ENCODE measurements around the gene MPC2.

MPC2 gene

GRCh38 chr1:167940264-167940663 is 3.4 kb upstream of the MPC2 start:
- H3K4me2 ChIP-seq (ENCODE audit: low read length): no peak overlapping the region
- DNase-seq: no peak
- H4K8ac ChIP-seq (ENCODE audit: low read depth, low read length): no peak overlapping the region
- no peak overlapping the region for H3K18ac ChIP-seq (ENCODE audit: low read length)
- H3K4me3 ChIP-seq (ENCODE audit: low read depth, low read length): no peak overlapping the region
- peaks cover 17% of the 10 kb centered on the region for H3K79me2 ChIP-seq (ENCODE audit: control insufficient read depth, insufficient read depth, low read length, poor library complexity)
- no peak overlapping the region for H3K23ac ChIP-seq (ENCODE audit: low read length)
- H2AFZ ChIP-seq (ENCODE audit: insufficient read depth, low read length, poor library complexity): no peak overlapping the region
- H2BK12ac ChIP-seq (ENCODE audit: low read length): no peak overlapping the region
- H2BK120ac ChIP-seq (ENCODE audit: insufficient read depth, low read length, poor library complexity): no peak overlapping the region
- no CpG with 5 or more reads among the region's 2 CpGs for WGBS (ENCODE audit: extremely low coverage, insufficient coverage, insufficient read length)
- H4K12ac ChIP-seq (ENCODE audit: low read depth, low read length): no peak overlapping the region
- no peaks in the 10 kb centered on the region for H3K27me3 ChIP-seq (ENCODE audit: insufficient read depth, low read length)
- no peak overlapping the region for H3K14ac ChIP-seq (ENCODE audit: low read length)
- no peak overlapping the region for H4K91ac ChIP-seq (ENCODE audit: low read depth, low read length)
- H3K9me3 ChIP-seq (ENCODE audit: insufficient read depth, low read depth, low read length): no peaks in the 10 kb centered on the region
- H3K4ac ChIP-seq (ENCODE audit: low read depth, low read length): peak overlapping the region; percentile 97
- H3K9ac ChIP-seq (ENCODE audit: low read length): no peak overlapping the region
- no peak overlapping the region for H3K27ac ChIP-seq (ENCODE audit: low read depth, low read length)
- H3K36me3 ChIP-seq (ENCODE audit: control insufficient read depth in 1 of 2, insufficient read depth in 2 of 2, low read length in 2 of 2): peaks cover 3 to 5% of the 10 kb centered on the region in 2 experiments
- H2BK5ac ChIP-seq (ENCODE audit: low read depth, low read length, poor library complexity): no peak overlapping the region
- peaks cover 0 to 1% of the 10 kb centered on the region in 2 experiments for H3K4me1 ChIP-seq (ENCODE audit: control insufficient read depth in 1 of 2, insufficient read depth in 2 of 2, low read length in 2 of 2)
- peaks cover 16% of the 10 kb centered on the region for H3K79me1 ChIP-seq (ENCODE audit: low read length)
- H2AK5ac ChIP-seq (ENCODE audit: low read length): no peak overlapping the region

GRCh38 chr1:167938080-167938636 is 1.3 kb upstream of the MPC2 start:
- H2BK12ac ChIP-seq (ENCODE audit: low read length): no peak overlapping the region
- H3K14ac ChIP-seq (ENCODE audit: low read length): no peak overlapping the region
- no peak overlapping the region for H2AK5ac ChIP-seq (ENCODE audit: low read length)
- no peak overlapping the region for H3K18ac ChIP-seq (ENCODE audit: low read length)
- no peak overlapping the region for H3K4me3 ChIP-seq (ENCODE audit: low read depth, low read length)
- no peak overlapping the region for H2AFZ ChIP-seq (ENCODE audit: insufficient read depth, low read length, poor library complexity)
- no peak overlapping the region for H2BK5ac ChIP-seq (ENCODE audit: low read depth, low read length, poor library complexity)
- H3K9me3 ChIP-seq (ENCODE audit: insufficient read depth, low read depth, low read length): no peaks in the 10 kb centered on the region
- H3K4me1 ChIP-seq (ENCODE audit: control insufficient read depth in 1 of 2, insufficient read depth in 2 of 2, low read length in 2 of 2): peaks cover 0 to 2% of the 10 kb centered on the region in 2 experiments
- peaks cover 1 to 2% of the 10 kb centered on the region in 2 experiments for H3K36me3 ChIP-seq (ENCODE audit: control insufficient read depth in 1 of 2, insufficient read depth in 2 of 2, low read length in 2 of 2)
- H3K23ac ChIP-seq (ENCODE audit: low read length): no peak overlapping the region
- no peaks in the 10 kb centered on the region for H3K27me3 ChIP-seq (ENCODE audit: insufficient read depth, low read length)
- no peak overlapping the region for H3K9ac ChIP-seq (ENCODE audit: low read length)
- no peak overlapping the region for H4K12ac ChIP-seq (ENCODE audit: low read depth, low read length)
- no peak overlapping the region for H2BK120ac ChIP-seq (ENCODE audit: insufficient read depth, low read length, poor library complexity)
- H3K27ac ChIP-seq (ENCODE audit: low read depth, low read length): no peak overlapping the region
- peaks cover 17% of the 10 kb centered on the region for H3K79me1 ChIP-seq (ENCODE audit: low read length)
- peak overlapping the region; percentile 53 for H3K4me2 ChIP-seq (ENCODE audit: low read length)
- no peak overlapping the region for H4K8ac ChIP-seq (ENCODE audit: low read depth, low read length)
- no peak overlapping the region for H3K4ac ChIP-seq (ENCODE audit: low read depth, low read length)
- H4K91ac ChIP-seq (ENCODE audit: low read depth, low read length): no peak overlapping the region
- no CpG with 5 or more reads among the region's 5 CpGs for WGBS (ENCODE audit: extremely low coverage, insufficient coverage, insufficient read length)
- DNase-seq: no peak
- peaks cover 15% of the 10 kb centered on the region for H3K79me2 ChIP-seq (ENCODE audit: control insufficient read depth, insufficient read depth, low read length, poor library complexity)

- Histone ChIP-seq H3K4me3 (ENCODE audit: low read depth, low read length) (peak overlapping the region; percentile 87), H3K36me3 (ENCODE audit: control insufficient read depth in 1 of 2, insufficient read depth in 2 of 2, low read length in 2 of 2) (peaks cover 1 to 2% of the 10 kb centered on the region in 2 experiments)
Observed at GRCh38 chr1:167937709-167938010, 788 bp upstream of the MPC2 start.

GRCh38 chr1:167936068-167936929 is 573 bp downstream of the MPC2 start, which contains the start of gene DCAF6:
DCAF6 (plus strand) TSS chr1:167936683; CDS start chr1:167936912, 229 bp downstream.
- Histone ChIP-seq H2BK5ac (ENCODE audit: low read depth, low read length, poor library complexity) (peak within 1 kb of the TSS; percentile 87), H2BK120ac (ENCODE audit: insufficient read depth, low read length, poor library complexity) (peak within 1 kb of the TSS; percentile 73), H3K23ac (ENCODE audit: low read length) (no peak within 1 kb of the TSS), H3K18ac (ENCODE audit: low read length) (peak within 1 kb of the TSS; percentile 83), H3K4me3 (ENCODE audit: low read depth, low read length) (peak within 1 kb of the TSS; percentile 87), H3K27me3 (ENCODE audit: insufficient read depth, low read length) (no peaks in the 10 kb centered on the region), H3K4me1 (ENCODE audit: control insufficient read depth in 1 of 2, insufficient read depth in 2 of 2, low read length in 2 of 2) (peaks cover 0 to 2% of the 10 kb centered on the region in 2 experiments), H3K9ac (ENCODE audit: low read length) (peak within 1 kb of the TSS; percentile 88), H3K4ac (ENCODE audit: low read depth, low read length) (peak within 1 kb of the TSS; percentile 88), H4K91ac (ENCODE audit: low read depth, low read length) (peak within 1 kb of the TSS; percentile 81), H2AFZ (ENCODE audit: insufficient read depth, low read length, poor library complexity) (peak within 1 kb of the TSS; percentile 37), H2BK12ac (ENCODE audit: low read length) (peak within 1 kb of the TSS; percentile 15), H4K12ac (ENCODE audit: low read depth, low read length) (peak within 1 kb of the TSS; percentile 78), H4K8ac (ENCODE audit: low read depth, low read length) (peak within 1 kb of the TSS; percentile 75), H3K36me3 (ENCODE audit: control insufficient read depth in 1 of 2, insufficient read depth in 2 of 2, low read length in 2 of 2) (no peaks in the 10 kb centered on the region), H3K27ac (ENCODE audit: low read depth, low read length) (peak within 1 kb of the TSS; percentile 97), H3K14ac (ENCODE audit: low read length) (peak within 1 kb of the TSS; percentile 96), H3K79me2 (ENCODE audit: control insufficient read depth, insufficient read depth, low read length, poor library complexity) (peaks cover 14% of the 10 kb centered on the region), H3K4me2 (ENCODE audit: low read length) (peak within 1 kb of the TSS; percentile 84), H2AK5ac (ENCODE audit: low read length) (peak within 1 kb of the TSS; percentile 66), H3K79me1 (ENCODE audit: low read length) (peaks cover 17% of the 10 kb centered on the region), H3K9me3 (ENCODE audit: insufficient read depth, low read depth, low read length) (no peaks in the 10 kb centered on the region)
- DNase-seq: peak; percentile 99 to 100
- WGBS (ENCODE audit: extremely low coverage, insufficient coverage, insufficient read length): no CpG with 5 or more reads among the region's 58 CpGs

More at GRCh38 chr1:167937709-167938010, 788 bp upstream of the MPC2 start:
- Histone ChIP-seq H4K8ac (ENCODE audit: low read depth, low read length) (no peak overlapping the region), H3K27ac (ENCODE audit: low read depth, low read length) (peak overlapping the region; percentile 97), H2BK120ac (ENCODE audit: insufficient read depth, low read length, poor library complexity) (no peak overlapping the region), H3K9ac (ENCODE audit: low read length) (no peak overlapping the region), H2BK5ac (ENCODE audit: low read depth, low read length, poor library complexity) (no peak overlapping the region), H3K23ac (ENCODE audit: low read length) (no peak overlapping the region), H3K9me3 (ENCODE audit: insufficient read depth, low read depth, low read length) (no peaks in the 10 kb centered on the region), H3K27me3 (ENCODE audit: insufficient read depth, low read length) (no peaks in the 10 kb centered on the region), H4K91ac (ENCODE audit: low read depth, low read length) (no peak overlapping the region), H4K12ac (ENCODE audit: low read depth, low read length) (no peak overlapping the region), H3K79me2 (ENCODE audit: control insufficient read depth, insufficient read depth, low read length, poor library complexity) (peaks cover 17% of the 10 kb centered on the region), H2AFZ (ENCODE audit: insufficient read depth, low read length, poor library complexity) (no peak overlapping the region), H3K4ac (ENCODE audit: low read depth, low read length) (no peak overlapping the region), H3K4me1 (ENCODE audit: control insufficient read depth in 1 of 2, insufficient read depth in 2 of 2, low read length in 2 of 2) (peaks cover 0 to 2% of the 10 kb centered on the region in 2 experiments), H2BK12ac (ENCODE audit: low read length) (no peak overlapping the region), H3K18ac (ENCODE audit: low read length) (no peak overlapping the region), H3K14ac (ENCODE audit: low read length) (no peak overlapping the region), H3K79me1 (ENCODE audit: low read length) (peaks cover 17% of the 10 kb centered on the region), H3K4me2 (ENCODE audit: low read length) (peak overlapping the region; percentile 84), H2AK5ac (ENCODE audit: low read length) (no peak overlapping the region)
- WGBS (ENCODE audit: extremely low coverage, insufficient coverage, insufficient read length): no CpG with 5 or more reads among the region's 5 CpGs
- no peak for DNase-seq
